SU-DHL-6 (cell line): ENCODE results near the gene CEP44.

Experiments used
- H2AFZ ChIP-seq: fragments of 200-600 bp; sonication (generic); 2 replicates; pipeline ENCODE4 v1.6.1; 2014; ENCODE audit warnings: low read depth, mild to moderate bottlenecking, moderate library complexity, mixed read lengths, antibody characterized with exemption, low read length; ENCODE audit not compliant: severe bottlenecking
- H3F3A ChIP-seq: fragments of 200-600 bp; shearing (Covaris generic); 2 replicates; pipeline ENCODE4 v1.6.0; 2016; ENCODE audit warnings: antibody characterized with exemption, mild to moderate bottlenecking; ENCODE audit not compliant: insufficient read depth
- H3K27ac ChIP-seq: fragments of 200-600 bp; sonication (generic); 2 replicates; pipeline ENCODE4 v1.5.1; 2016; ENCODE audit warnings: low read depth, mild to moderate bottlenecking, low read length, moderate library complexity, mixed read lengths
- H3K27me3 ChIP-seq: fragments of 200-600 bp; sonication (generic), shearing (Covaris generic); 2 replicates; pipeline ENCODE4 v1.6.0; 2014; ENCODE audit warnings: mild to moderate bottlenecking, low read length
- H3K36me3 ChIP-seq: fragments of 200-600 bp; sonication (generic); 2 replicates; pipeline ENCODE4 v1.6.1; 2014; ENCODE audit warnings: mild to moderate bottlenecking, low read length, mixed read lengths
- H3K4me2 ChIP-seq: fragments of 300-600, 200-600 bp; shearing (Covaris generic), sonication (generic); 2 replicates; pipeline ENCODE4 v1.6.0; 2014; ENCODE audit warnings: low read length, low read depth, mild to moderate bottlenecking; ENCODE audit not compliant: poor library complexity, severe bottlenecking
- H3K4me3 ChIP-seq: fragments of 200-600 bp; sonication (generic); 2 replicates; pipeline ENCODE4 v1.5.1; 2014; ENCODE audit warnings: antibody characterized with exemption, low read length, mild to moderate bottlenecking, mixed read lengths; ENCODE audit not compliant: insufficient read depth, poor library complexity, severe bottlenecking
- H3K79me2 ChIP-seq: fragments of 200-600 bp; sonication (generic); 2 replicates; pipeline ENCODE4 v1.6.1; 2014; ENCODE audit warnings: mild to moderate bottlenecking, low read length, moderate library complexity; ENCODE audit not compliant: insufficient read depth
- H3K9ac ChIP-seq: fragments of 200-600 bp; sonication (generic); 2 replicates; pipeline ENCODE4 v1.7.0; 2014; ENCODE audit warnings: mild to moderate bottlenecking, low read length
- H3K9me2 ChIP-seq: fragments of 200-600 bp; sonication (generic); replicated peaks from 2 replicates; pipeline ENCODE4 v1.6.1; 2014; ENCODE audit warnings: low read length; ENCODE audit not compliant: insufficient read depth
- H3K9me3 ChIP-seq: fragments of 200-600 bp; sonication (generic); 2 replicates; pipeline ENCODE4 v1.6.1; 2014; ENCODE audit warnings: low read length, mixed read lengths; ENCODE audit not compliant: insufficient read depth
- H4K20me1 ChIP-seq: fragments of 200-600 bp; sonication (generic); 2 replicates; pipeline ENCODE4 v1.6.1; 2014; ENCODE audit warnings: low read depth, mild to moderate bottlenecking, antibody characterized with exemption, low read length, moderate library complexity, mixed read lengths
- EZH2phosphoT487 ChIP-seq: fragments of 200-600 bp; sonication (generic), shearing (Covaris generic); conservative IDR thresholded peaks from 2 replicates; pipeline ENCODE4 v1.6.1; 2018; ENCODE audit warnings: mild to moderate bottlenecking, antibody characterized with exemption, low read length, moderate library complexity, mixed read lengths
- TF ChIP-seq, protein P1 (sequence below): fragments of 200-600 bp; sonication (generic); IDR thresholded peaks from one replicate; pipeline ENCODE4 v1.5.1; 2017; ENCODE audit warnings: antibody characterized with exemption, mild to moderate bottlenecking, low read length, moderate library complexity; ENCODE audit not compliant: insufficient read depth, poor library complexity, severe bottlenecking

Gene CEP44

DNA sequence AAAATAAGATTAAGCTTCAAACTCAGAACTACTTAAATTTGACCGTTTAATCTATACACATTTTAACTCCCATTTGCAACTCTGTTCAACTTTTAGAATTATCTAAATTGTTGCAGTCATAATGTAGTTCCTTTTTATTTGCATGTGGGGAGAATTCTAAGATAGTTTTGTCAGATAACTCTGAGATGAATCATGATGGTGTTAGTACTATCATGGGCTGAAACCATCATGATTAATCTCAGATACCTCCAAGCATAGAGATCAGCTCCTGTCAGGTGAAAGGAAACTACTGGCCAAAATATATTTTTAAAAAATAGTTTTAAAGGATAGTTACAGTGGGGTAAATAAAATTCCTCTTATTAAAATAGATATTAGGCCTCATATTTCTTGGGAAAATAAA, 39.3 kb upstream of the CEP44 start:
- H4K20me1 ChIP-seq: no peaks in the 10 kb centered on the region
- no peaks in the 10 kb centered on the region for H3F3A ChIP-seq
- H3K27me3 ChIP-seq: no peaks in the 10 kb centered on the region
- H3K79me2 ChIP-seq: no peaks in the 10 kb centered on the region
- H3K9me3 ChIP-seq: no peaks in the 10 kb centered on the region
- no peak overlapping the region for H3K4me3 ChIP-seq
- H3K9ac ChIP-seq: no peak overlapping the region
- H3K4me2 ChIP-seq: no peak overlapping the region
- no peaks in the 10 kb centered on the region for H3K9me2 ChIP-seq
- no peak overlapping the region for H3K27ac ChIP-seq
- H3K36me3 ChIP-seq: no peaks in the 10 kb centered on the region
- TF ChIP-seq, protein P1, sequence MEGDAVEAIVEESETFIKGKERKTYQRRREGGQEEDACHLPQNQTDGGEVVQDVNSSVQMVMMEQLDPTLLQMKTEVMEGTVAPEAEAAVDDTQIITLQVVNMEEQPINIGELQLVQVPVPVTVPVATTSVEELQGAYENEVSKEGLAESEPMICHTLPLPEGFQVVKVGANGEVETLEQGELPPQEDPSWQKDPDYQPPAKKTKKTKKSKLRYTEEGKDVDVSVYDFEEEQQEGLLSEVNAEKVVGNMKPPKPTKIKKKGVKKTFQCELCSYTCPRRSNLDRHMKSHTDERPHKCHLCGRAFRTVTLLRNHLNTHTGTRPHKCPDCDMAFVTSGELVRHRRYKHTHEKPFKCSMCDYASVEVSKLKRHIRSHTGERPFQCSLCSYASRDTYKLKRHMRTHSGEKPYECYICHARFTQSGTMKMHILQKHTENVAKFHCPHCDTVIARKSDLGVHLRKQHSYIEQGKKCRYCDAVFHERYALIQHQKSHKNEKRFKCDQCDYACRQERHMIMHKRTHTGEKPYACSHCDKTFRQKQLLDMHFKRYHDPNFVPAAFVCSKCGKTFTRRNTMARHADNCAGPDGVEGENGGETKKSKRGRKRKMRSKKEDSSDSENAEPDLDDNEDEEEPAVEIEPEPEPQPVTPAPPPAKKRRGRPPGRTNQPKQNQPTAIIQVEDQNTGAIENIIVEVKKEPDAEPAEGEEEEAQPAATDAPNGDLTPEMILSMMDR: no peak
- TF ChIP-seq EZH2phosphoT487: no peak
- H2AFZ ChIP-seq: no peak overlapping the region

DNA sequence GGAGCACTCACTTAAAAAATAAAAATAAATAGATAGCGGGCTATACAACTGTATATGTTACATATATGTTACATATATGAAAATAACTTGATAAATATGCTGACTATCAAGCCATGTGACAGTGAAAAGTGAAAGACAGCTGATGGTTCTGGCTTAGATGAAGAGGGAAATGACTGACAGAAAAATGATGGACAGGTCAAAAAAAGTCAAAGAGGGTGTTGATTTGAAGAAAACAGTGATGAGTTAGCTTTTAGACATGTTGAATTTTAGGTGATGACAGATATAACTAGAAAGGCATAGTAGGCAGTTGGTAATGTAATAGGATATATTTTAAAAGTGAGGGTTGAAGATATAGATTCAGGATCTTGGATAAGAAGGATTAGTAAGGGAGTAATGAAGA, 38.0 kb upstream of the CEP44 start:
- no peaks in the 10 kb centered on the region for H4K20me1 ChIP-seq
- no peak for TF ChIP-seq EZH2phosphoT487
- TF ChIP-seq, protein P1: no peak

DNA sequence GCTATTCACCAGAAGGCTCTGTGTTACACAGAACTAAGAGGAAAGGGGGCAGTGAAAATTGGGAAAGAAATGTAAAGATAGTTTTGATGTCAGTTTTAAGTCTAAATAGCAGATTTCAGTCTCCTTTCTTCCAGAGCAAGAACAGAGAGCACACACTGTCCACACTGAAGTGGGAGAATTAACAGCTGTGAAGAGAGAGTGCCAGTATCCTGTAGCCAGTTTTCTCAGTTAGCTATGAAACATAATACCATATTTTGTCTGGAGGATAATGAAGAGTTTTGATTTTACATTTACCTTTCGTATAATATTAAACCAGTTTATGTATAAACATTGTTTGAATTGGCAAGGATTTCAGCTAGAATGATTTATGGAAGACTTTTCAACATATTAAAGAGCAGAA, 35.3 kb upstream of the CEP44 start:
- Histone ChIP-seq H3K9me3 (no peaks in the 10 kb centered on the region), H3K9me2 (no peaks in the 10 kb centered on the region), H3F3A (no peaks in the 10 kb centered on the region), H3K4me3 (no peak overlapping the region), H3K27me3 (no peaks in the 10 kb centered on the region), H4K20me1 (no peaks in the 10 kb centered on the region), H3K36me3 (no peaks in the 10 kb centered on the region), H3K79me2 (no peaks in the 10 kb centered on the region), H3K9ac (no peak overlapping the region), H3K4me2 (no peak overlapping the region), H2AFZ (no peak overlapping the region), H3K27ac (no peak overlapping the region)
- no peak for TF ChIP-seq EZH2phosphoT487
- TF ChIP-seq, protein P1: no peak

More for the DNA sequence above, 38.0 kb upstream of the CEP44 start:
- Histone ChIP-seq H3K27ac (no peak overlapping the region), H3K9me3 (no peaks in the 10 kb centered on the region), H3F3A (no peaks in the 10 kb centered on the region), H3K4me3 (no peak overlapping the region), H3K4me2 (no peak overlapping the region), H3K36me3 (no peaks in the 10 kb centered on the region), H3K27me3 (no peaks in the 10 kb centered on the region), H3K9me2 (no peaks in the 10 kb centered on the region), H3K9ac (no peak overlapping the region), H2AFZ (no peak overlapping the region), H3K79me2 (no peaks in the 10 kb centered on the region)

DNA sequence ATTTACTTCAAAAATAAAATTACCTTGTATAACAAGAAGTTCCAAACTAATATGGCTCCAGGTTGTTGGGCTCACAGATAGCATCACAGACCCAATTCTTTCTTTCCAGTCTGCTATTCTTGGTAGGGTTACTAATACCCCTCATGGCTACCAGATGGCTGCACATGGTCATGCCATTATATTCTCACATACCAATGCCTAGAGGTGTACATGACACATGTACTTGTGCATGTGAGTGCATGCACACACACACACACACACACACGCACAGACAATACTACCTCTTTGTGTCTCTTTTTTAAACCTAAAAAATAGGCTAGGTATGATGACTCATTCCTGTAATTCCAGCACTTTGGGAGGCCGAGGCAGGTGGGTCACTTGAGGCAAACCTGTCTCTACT, 31.3 kb upstream of the CEP44 start:
- Histone ChIP-seq H3F3A (no peaks in the 10 kb centered on the region), H2AFZ (no peak overlapping the region), H3K27me3 (no peaks in the 10 kb centered on the region), H3K79me2 (no peaks in the 10 kb centered on the region), H3K27ac (no peak overlapping the region), H3K36me3 (no peaks in the 10 kb centered on the region), H3K9ac (no peak overlapping the region), H3K4me3 (no peak overlapping the region), H3K9me3 (no peaks in the 10 kb centered on the region), H3K4me2 (no peak overlapping the region), H3K9me2 (no peaks in the 10 kb centered on the region), H4K20me1 (no peaks in the 10 kb centered on the region)
- no peak for TF ChIP-seq EZH2phosphoT487
- TF ChIP-seq, protein P1: no peak
